ENCODE results near the gene DCAF4L1.

DCAF4L1 gene

GRCh38 chr4:41991916-41992767, 10.6 kb downstream of the DCAF4L1 start:
- DNase-seq = no peak

- DNase-seq = no peak
Measured at GRCh38 chr4:41992967-41993857, 11.7 kb downstream of the DCAF4L1 start.

GRCh38 chr4:41994461-41994985, 13.0 kb downstream of the DCAF4L1 start:
- DNase-seq = no peak

GRCh38 chr4:41998019-41998418, 16.5 kb downstream of the DCAF4L1 start:
- no peak for DNase-seq

- no peak for DNase-seq
Measured at GRCh38 chr4:41999321-41999720, 17.8 kb downstream of the DCAF4L1 start.

- DNase-seq = no peak
Measured at GRCh38 chr4:42008011-42008786, 26.6 kb downstream of the DCAF4L1 start.

GRCh38 chr4:42015438-42015837, 33.9 kb downstream of the DCAF4L1 start:
- DNase-seq = no peak

GRCh38 chr4:42018451-42018850, 36.9 kb downstream of the DCAF4L1 start:
- DNase-seq = no peak
